Psoas muscle (tissue), 8 donors: ENCODE results near the gene MRPL53. TPM values are rescaled to one million over a fixed set of nuclear protein-coding genes. Genes with fewer than 3 reads are reported as not detected.

Source experiments
- ATAC-seq, 4 donors: fragments of 200-7000 bp; cut with Tn5 transposase; one replicate each; pipeline ENCODE4 v1.9.1; 2020; ENCODE audit warnings: moderate library complexity in 3 of 4, mild to moderate bottlenecking in 2 of 4
- DNase-seq, 2 donors: peaks; one replicate each; pipeline ENCODE4 v3.0.0-alpha.2; 2020
- H3K27ac ChIP-seq: fragments of 200-600 bp; one replicate; pipeline ENCODE4 v1.8.0; 2022
- H3K27me3 ChIP-seq, 3 donors: fragments of 200-600 bp in 1 of 3; one replicate each; pipeline versions ENCODE4 v1.6.1 to v1.8.0; 2013 to 2022; ENCODE audit warnings: low read length in 2 of 3, mild to moderate bottlenecking in 2 of 3, moderate library complexity in 1 of 3; ENCODE audit not compliant: insufficient read depth in 3 of 3
- H3K36me3 ChIP-seq, 2 donors: fragments of 200-600 bp in 1 of 2; one replicate each; pipeline versions ENCODE4 v1.6.1 to v1.8.0; 2013 to 2022; ENCODE audit warnings: low read depth in 1 of 2, mild to moderate bottlenecking in 1 of 2, moderate library complexity in 1 of 2; ENCODE audit not compliant: insufficient read depth in 1 of 2
- H3K4me1 ChIP-seq: fragments of 200-600 bp; one replicate; pipeline ENCODE4 v1.8.0; 2022
- H3K4me3 ChIP-seq: fragments of 200-600 bp; one replicate; pipeline ENCODE4 v1.8.0; 2022; ENCODE audit warnings: mild to moderate bottlenecking
- H3K9me3 ChIP-seq: fragments of 200-600 bp; one replicate; pipeline ENCODE4 v1.8.0; 2022
- CTCF ChIP-seq: fragments of 200-600 bp; IDR thresholded peaks from one replicate; pipeline ENCODE4 v1.8.0; 2022; ENCODE audit warnings: antibody characterized with exemption
- WGBS, 3 donors: extraction: QIAGEN DNeasy Blood & Tissue Kit; methylation state at CpG; one replicate each; pipeline versions ENCODE4 v1.1.6 to v1.1.7; 2013; 5-methylcytosine and 5-hydroxymethylcytosine counted together
- intact Hi-C, 2 donors: fragments of 100-400 bp; cut with DNase I; formaldehyde crosslinking; loops; one replicate each; pipeline versions ENCODE4 v1.11.0 to v1.14.2; 2022
- polyA plus RNA-seq, 3 donors: library from polyadenylated mRNA; stranded (reverse); fragments of 200-250 nt; gene quantifications; one replicate each; pipeline ENCODE4 v1.2.3, GENCODE V29; 2013
- total RNA-seq, 4 donors: library from RNA; stranded (reverse); fragmentation: NEBNext Ultra II Directional in 2 of 4; extraction: Animal tissue kit (Norgen Biotek cat#: 25700) in 2 of 4; gene quantifications; one replicate each; pipeline versions ENCODE4 v1.2.1 to v1.2.4, GENCODE V29; 2021 to 2023
- donor health status: healthy with polysubstance abuse.
- donor health status: DM: no; HTN: no; CAD: no; lungs with moderate emphysema.
- donor health status: Bipolar disorder and iron deficiency.
- donor health status: healthy.
- donor health status: DM: yes; HTN: yes; CAD: no.
- donor health status: DM: no; HTN: no; CAD: no.
- donor health status: DM: no; HTN: no; CAD: no.
- donor health status: DM: yes; HTN: yes; CAD: no.

Gene MRPL53
- total and polyA plus RNA-seq, 7 donors: 63.7 to 157 (median 118) TPM

GRCh38 chr2:74499940-74500577 is 27.6 kb upstream of the MRPL53 start:
- TF ChIP-seq CTCF: no peak
- intact Hi-C loops: no loop called here
- Histone ChIP-seq H3K36me3 (peaks cover 0 to 6% of the 10 kb centered on the region in 2 donors), H3K27me3 (peaks cover 0 to 78% (median 32%) of the 10 kb centered on the region in 3 donors), H3K27ac (no peak overlapping the region), H3K9me3 (no peaks in the 10 kb centered on the region), H3K4me3 (peak overlapping the region; percentile 59), H3K4me1 (peaks cover 23% of the 10 kb centered on the region)
- 58 to 59% (median 59%) methylated on average over 14 to 15 of the region's 15 CpGs for WGBS, 3 donors
- DNase-seq (no peak), ATAC-seq (no peak)

DNA sequence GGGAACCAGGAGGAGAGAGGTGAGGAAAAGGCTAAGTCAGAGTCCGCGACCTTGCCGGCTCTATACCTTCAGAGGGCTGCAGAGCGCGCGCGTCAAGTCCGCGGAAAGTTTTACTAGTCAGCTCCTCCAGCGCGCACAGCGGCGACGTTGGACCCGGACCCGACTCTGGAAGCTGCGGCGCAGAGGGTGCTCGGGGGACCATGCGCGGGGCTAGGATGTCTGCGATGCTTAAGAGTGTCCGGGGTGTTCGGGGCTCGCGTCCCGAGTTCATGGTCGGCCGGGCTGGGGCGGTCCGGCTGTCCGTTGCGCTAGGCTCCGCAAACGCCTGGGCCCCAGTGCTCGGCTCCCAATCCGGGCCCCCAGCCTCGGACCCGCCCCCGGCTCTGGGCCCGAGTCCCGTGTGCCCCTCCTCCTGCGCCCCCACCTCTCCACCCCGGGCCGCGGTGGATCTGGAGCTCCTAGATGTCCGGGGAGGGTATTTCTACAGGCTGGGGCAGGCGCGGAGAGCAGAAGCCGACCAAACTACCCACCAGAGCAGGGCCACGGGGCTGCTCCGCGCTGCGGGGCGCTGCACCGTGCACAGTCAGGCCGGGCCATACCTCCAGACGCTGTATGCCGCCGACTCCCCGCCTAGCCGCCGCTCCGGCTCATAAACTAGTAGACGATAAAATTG is 26.9 kb upstream of the MRPL53 start, which contains the start of gene LBX2:
Gene LBX2 (minus strand): TSS at position 337 of the 673 bp plus-strand sequence. CDS start 66 bp downstream, at position 271.
- peaks cover 23% of the 10 kb centered on the region for H3K4me1 ChIP-seq
- TF ChIP-seq CTCF: no peak
- WGBS, 3 donors: 3 to 5% (median 4%) methylated on average over 49 to 65 of the region's 65 CpGs
- peaks cover 0 to 72% (median 32%) of the 10 kb centered on the region in 3 donors for H3K27me3 ChIP-seq
- no peaks in the 10 kb centered on the region for H3K9me3 ChIP-seq
- peaks cover 0 to 2% of the 10 kb centered on the region in 2 donors for H3K36me3 ChIP-seq
- DNase-seq (no peak), ATAC-seq (peak in 1 of 4 donors; percentile 14)
- no peak within 1 kb of the TSS for H3K27ac ChIP-seq
- H3K4me3 ChIP-seq: peak within 1 kb of the TSS; percentile 59
- intact Hi-C loops: no loop called here

- peak in 3 of 4 donors; percentile 26 to 35 (median 28) for ATAC-seq
- H3K36me3 ChIP-seq: peaks cover 3 to 9% of the 10 kb centered on the region in 2 donors
- intact Hi-C loops: no loop called here
Observed at GRCh38 chr2:74498500-74499266, 26.2 kb upstream of the MRPL53 start.

More at GRCh38 chr2:74498500-74499266, 26.2 kb upstream of the MRPL53 start:
- 1 to 3% (median 2%) methylated on average over 41 of the region's 41 CpGs for WGBS, 3 donors
- no peaks in the 10 kb centered on the region for H3K9me3 ChIP-seq
- no peak for DNase-seq
- no peak overlapping the region for H3K27ac ChIP-seq
- peaks cover 0 to 66% (median 32%) of the 10 kb centered on the region in 3 donors for H3K27me3 ChIP-seq
- peaks cover 23% of the 10 kb centered on the region for H3K4me1 ChIP-seq
- no peak for TF ChIP-seq CTCF
- H3K4me3 ChIP-seq: peak overlapping the region; percentile 59
